BLaER1 (cell line): ENCODE measurements around the gene SHC2.
"Not testable (repeated sequence)": the region's sequence is repeated elsewhere in the genome, so short reads cannot be mapped to it uniquely, and the experiment has no call there.

Experiments used
- H3K27ac ChIP-seq: shearing (Covaris generic); formaldehyde crosslinking; 2 replicates; pipeline ENCODE4 v1.8.1; 2022
- H3K27me3 ChIP-seq: shearing (Covaris generic); formaldehyde crosslinking; 2 replicates; pipeline ENCODE4 v1.8.1; 2022
- H3K36me3 ChIP-seq: shearing (Covaris generic); formaldehyde crosslinking; 2 replicates; pipeline ENCODE4 v1.8.1; 2022
- H3K4me1 ChIP-seq: shearing (Covaris generic); formaldehyde crosslinking; 2 replicates; pipeline ENCODE4 v1.8.1; 2022
- H3K4me2 ChIP-seq: shearing (Covaris generic); formaldehyde crosslinking; 2 replicates; pipeline ENCODE4 v1.8.1; 2022
- H3K4me3 ChIP-seq: shearing (Covaris generic); formaldehyde crosslinking; 2 replicates; pipeline ENCODE4 v1.8.1; 2022
- H3K9ac ChIP-seq: shearing (Covaris generic); formaldehyde crosslinking; 2 replicates; pipeline ENCODE4 v1.8.1; 2022
- H3K9me3 ChIP-seq: shearing (Covaris generic); formaldehyde crosslinking; 2 replicates; pipeline ENCODE4 v1.8.1; 2022
- H4K20me1 ChIP-seq: shearing (Covaris generic); formaldehyde crosslinking; 2 replicates; pipeline ENCODE4 v1.8.1; 2022
- Cebpa-rat ChIP-seq: shearing (Covaris generic); IDR thresholded peaks from 2 replicates; pipeline ENCODE4 v1.8.1; 2022

Gene SHC2

GRCh38 chr19:400976-401865, 59.6 kb downstream of the SHC2 start:
- Histone ChIP-seq H3K9ac (no peak overlapping the region), H4K20me1 (no peaks in the 10 kb centered on the region), H3K4me1 (peaks cover 13% of the 10 kb centered on the region), H3K4me3 (no peak overlapping the region), H3K4me2 (no peak overlapping the region), H3K36me3 (no peaks in the 10 kb centered on the region), H3K9me3 (peaks cover 28% of the 10 kb centered on the region), H3K27ac (no peak overlapping the region), H3K27me3 (no peaks in the 10 kb centered on the region)
- TF ChIP-seq Cebpa-rat: no peak

DNA sequence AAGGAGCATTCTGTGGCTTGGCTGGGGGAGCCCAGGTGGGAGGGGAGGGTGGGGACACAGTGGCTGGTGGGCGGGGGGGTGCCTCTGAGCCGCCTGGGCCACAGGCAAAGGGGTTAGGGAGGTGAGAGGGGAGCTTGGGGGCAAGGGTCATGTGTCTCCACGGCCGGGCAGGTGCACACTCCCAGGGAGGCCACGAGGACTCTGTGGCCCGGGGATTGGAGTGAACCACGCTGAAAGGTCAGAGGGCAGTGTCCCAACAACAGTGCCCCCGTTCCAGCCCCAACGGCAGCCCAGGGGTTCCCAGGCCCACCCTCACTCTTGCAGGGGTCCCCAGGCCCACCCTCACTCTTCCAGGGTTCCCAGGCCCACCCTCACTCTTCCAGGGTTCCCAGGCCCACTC, 61.5 kb downstream of the SHC2 start:
- no peak overlapping the region for H3K9ac ChIP-seq
- no peak overlapping the region for H3K4me2 ChIP-seq
- no peak for TF ChIP-seq Cebpa-rat
- no peak overlapping the region for H3K27ac ChIP-seq
- H3K27me3 ChIP-seq: no peaks in the 10 kb centered on the region
- H3K9me3 ChIP-seq: peaks cover 46% of the 10 kb centered on the region
- no peaks in the 10 kb centered on the region for H3K4me1 ChIP-seq
- H3K4me3 ChIP-seq: no peak overlapping the region
- H4K20me1 ChIP-seq: no peaks in the 10 kb centered on the region
- no peaks in the 10 kb centered on the region for H3K36me3 ChIP-seq

DNA sequence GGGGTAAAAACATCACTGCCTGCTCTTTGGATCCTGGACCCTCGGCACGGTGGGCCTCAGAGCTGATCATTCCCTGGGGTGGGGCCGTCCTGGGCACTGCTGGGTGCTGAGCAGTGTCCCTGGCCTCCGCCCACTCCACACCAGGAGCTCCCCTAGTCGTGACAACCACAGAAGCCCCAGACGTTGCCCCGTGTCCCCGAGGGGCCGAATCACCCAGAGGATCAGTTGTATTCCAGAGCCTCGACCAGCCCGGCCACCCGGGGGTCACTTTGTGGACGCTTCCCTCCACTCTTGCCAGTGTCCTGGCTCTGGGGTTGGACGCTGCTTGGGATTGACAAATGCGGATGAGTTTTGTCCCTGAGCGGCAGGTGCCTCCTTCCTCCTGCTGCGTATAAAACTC, 62.1 kb downstream of the SHC2 start:
- no peak overlapping the region for H3K27ac ChIP-seq
- no peak overlapping the region for H3K4me3 ChIP-seq
- peaks cover 52% of the 10 kb centered on the region for H3K9me3 ChIP-seq

GRCh38 chr19:397941-398706, 62.7 kb downstream of the SHC2 start:
- no peak for TF ChIP-seq Cebpa-rat
- H3K9me3 ChIP-seq: peaks cover 58% of the 10 kb centered on the region
- no peaks in the 10 kb centered on the region for H4K20me1 ChIP-seq
- no peaks in the 10 kb centered on the region for H3K4me1 ChIP-seq
- no peak overlapping the region for H3K27ac ChIP-seq
- H3K4me2 ChIP-seq: no peak overlapping the region
- no peaks in the 10 kb centered on the region for H3K36me3 ChIP-seq
- H3K4me3 ChIP-seq: no peak overlapping the region
- no peaks in the 10 kb centered on the region for H3K27me3 ChIP-seq
- no peak overlapping the region for H3K9ac ChIP-seq

More for the DNA sequence above, 62.1 kb downstream of the SHC2 start:
- H3K4me1 ChIP-seq: no peaks in the 10 kb centered on the region
- no peak for TF ChIP-seq Cebpa-rat
- no peaks in the 10 kb centered on the region for H3K36me3 ChIP-seq
- no peaks in the 10 kb centered on the region for H4K20me1 ChIP-seq
- H3K9ac ChIP-seq: no peak overlapping the region
- H3K27me3 ChIP-seq: no peaks in the 10 kb centered on the region
- H3K4me2 ChIP-seq: no peak overlapping the region

- H3K4me3 ChIP-seq: no peak overlapping the region
- no peak overlapping the region for H3K27ac ChIP-seq
- H3K27me3 ChIP-seq: no peaks in the 10 kb centered on the region
- H4K20me1 ChIP-seq: no peaks in the 10 kb centered on the region
- H3K4me2 ChIP-seq: no peak overlapping the region
- no peak overlapping the region for H3K9ac ChIP-seq
- H3K4me1 ChIP-seq: no peaks in the 10 kb centered on the region
- peaks cover 66% of the 10 kb centered on the region for H3K9me3 ChIP-seq
- no peak for TF ChIP-seq Cebpa-rat
- no peaks in the 10 kb centered on the region for H3K36me3 ChIP-seq
Observed at GRCh38 chr19:397321-397720, 63.5 kb downstream of the SHC2 start.

- Histone ChIP-seq H3K4me3 (no peak overlapping the region), H3K9ac (no peak overlapping the region), H3K27ac (no peak overlapping the region), H3K36me3 (no peaks in the 10 kb centered on the region), H3K4me2 (no peak overlapping the region), H4K20me1 (no peaks in the 10 kb centered on the region), H3K27me3 (no peaks in the 10 kb centered on the region), H3K4me1 (no peaks in the 10 kb centered on the region), H3K9me3 (peaks cover 83% of the 10 kb centered on the region)
- no peak for TF ChIP-seq Cebpa-rat
Observed at GRCh38 chr19:395467-395866, 65.4 kb downstream of the SHC2 start.

GRCh38 chr19:394857-395256, 66.0 kb downstream of the SHC2 start:
- not testable (repeated sequence) for H3K4me1 ChIP-seq, H3K36me3 ChIP-seq, H3K27ac ChIP-seq, H4K20me1 ChIP-seq, H3K27me3 ChIP-seq, H3K4me2 ChIP-seq, H3K9ac ChIP-seq, H3K4me3 ChIP-seq
- peaks cover 89% of the 10 kb centered on the region for H3K9me3 ChIP-seq

DNA sequence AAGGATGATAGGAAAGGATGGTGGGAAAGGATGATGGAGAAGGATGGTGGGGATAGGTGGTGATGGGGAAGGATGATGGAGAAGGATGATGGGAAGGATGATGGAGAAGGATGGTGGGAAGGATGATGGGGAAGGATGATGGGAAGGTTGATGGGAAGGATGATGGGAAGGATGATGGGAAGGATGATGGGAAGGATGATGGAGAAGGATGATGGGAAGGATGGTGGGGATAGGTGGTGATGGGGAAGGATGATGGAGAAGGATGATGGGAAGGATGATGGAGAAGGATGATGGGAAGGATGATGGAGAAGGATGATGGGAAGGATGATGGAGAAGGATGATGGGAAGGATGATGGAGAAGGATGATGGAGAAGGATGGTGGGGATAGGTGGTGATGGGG, 67.3 kb downstream of the SHC2 start:
- not testable (repeated sequence) for H3K4me2 ChIP-seq, H3K4me1 ChIP-seq, H3K9ac ChIP-seq, H3K4me3 ChIP-seq, H3K27ac ChIP-seq, H4K20me1 ChIP-seq, H3K27me3 ChIP-seq, H3K36me3 ChIP-seq
- H3K9me3 ChIP-seq: peaks cover 97% of the 10 kb centered on the region

DNA sequence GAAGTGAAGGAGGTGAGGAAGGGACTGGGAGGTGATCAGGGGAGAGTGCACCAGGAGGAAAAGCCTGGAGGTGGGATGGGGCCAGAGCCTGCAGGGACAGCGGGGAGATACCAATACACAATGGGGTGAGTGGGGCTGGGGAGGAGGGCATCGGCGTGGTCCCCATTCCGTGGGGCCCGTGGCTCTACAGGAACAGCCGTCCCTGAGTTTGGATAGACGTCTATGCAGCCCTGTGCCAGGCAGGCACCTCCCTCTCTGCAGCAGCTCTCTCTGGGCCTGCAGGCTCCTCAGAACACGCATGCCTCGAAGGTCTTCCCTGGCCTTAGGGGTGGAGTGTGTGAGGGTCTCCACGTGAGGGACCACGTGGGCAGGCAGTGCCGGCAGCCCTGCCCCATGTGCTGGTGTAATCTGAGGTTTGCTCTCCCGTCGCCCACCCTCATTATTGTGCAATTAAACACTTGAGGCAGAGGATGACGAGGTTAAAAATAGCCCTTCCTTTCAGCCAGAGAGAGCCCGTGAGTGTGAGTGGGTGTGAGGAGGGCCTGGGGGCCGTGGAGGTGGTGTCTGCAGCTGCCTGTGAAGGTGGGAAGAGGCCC, 68.4 kb downstream of the SHC2 start:
- no peak overlapping the region for H3K27ac ChIP-seq
- H3K9me3 ChIP-seq: peaks cover 97% of the 10 kb centered on the region
- H3K4me2 ChIP-seq: no peak overlapping the region
- H3K9ac ChIP-seq: no peak overlapping the region
- 0 out of 2 replicates have a peak, but pooled peaks have one; percentile 40 for TF ChIP-seq Cebpa-rat
- no peaks in the 10 kb centered on the region for H3K4me1 ChIP-seq
- H3K4me3 ChIP-seq: no peak overlapping the region
- H4K20me1 ChIP-seq: no peaks in the 10 kb centered on the region
- no peaks in the 10 kb centered on the region for H3K27me3 ChIP-seq
- H3K36me3 ChIP-seq: no peaks in the 10 kb centered on the region
